K562 (cell line): Measurements from ENCODE around the gene COL21A1. TPM values are rescaled to one million over a fixed set of nuclear protein-coding genes. Genes with fewer than 3 reads are reported as not detected.

Source experiments
- ATAC-seq: fragments of 200-7000 bp; cut with Tn5 transposase; 3 replicates; pipeline ENCODE4 v1.9.1; 2020; ENCODE audit warnings: moderate library complexity
- BruUV-seq: library from RNA; stranded (reverse); fragments of 400-500 nt; replicated peaks from 2 replicates; lab custom pipeline; 2021; lab: Mats Ljungman, UMichigan
- CTCF ChIA-PET: fragments of 300-600 bp; formaldehyde crosslinking; extraction: SDS; loops from one replicate; lab custom pipeline; 2021; ENCODE audit warnings: low intra/inter-chr PET ratio; lab: Yijun Ruan, JAX
- POLR2A ChIA-PET: fragments of 300-600, 350-650 bp; sonication (Branson Sonifier 250); formaldehyde crosslinking; extraction: SDS; loops from one replicate; lab custom pipeline; 2021; ENCODE audit warnings: antibody characterized with exemption, inconsistent platforms; lab: Yijun Ruan, JAX
- DNase-seq, 4 experiments: peaks; one replicate each; pipeline versions ENCODE4 v3.0.0 to v3.0.0-alpha.2; 2011 to 2018; ENCODE audit warnings: low spot score in 3 of 4, mixed read lengths in 3 of 4; ENCODE audit errors: extremely low read depth in 1 of 4
- FAIRE-seq: peaks from 2 replicates; lab custom pipeline; 2011; peaks lifted over from hg19 to GRCh38; lab: Jason Lieb, UNC
- H2AFZ ChIP-seq: 2 replicates; pipeline ENCODE4 v1.6.0; 2011; ENCODE audit warnings: low read depth, low read length, control low read depth, inconsistent platforms
- H3K27ac ChIP-seq: fragments of 200-600 bp; 3 replicates; pipeline ENCODE4 v1.8.0; 2011; ENCODE audit warnings: low read depth, mild to moderate bottlenecking, control low read depth, inconsistent platforms, low read length, moderate library complexity, mixed read lengths; ENCODE audit errors: extremely low read depth
- H3K27me3 ChIP-seq, 2 experiments: fragments of 300-600 bp in 1 of 2; 2 replicates in 1 of 2; 3 replicates in 1 of 2; pipeline versions ENCODE4 v1.6.0 to v1.8.0; 2011; ENCODE audit warnings: inconsistent platforms in 2 of 2, low read length in 2 of 2, mild to moderate bottlenecking in 1 of 2, mixed read lengths in 1 of 2, moderate library complexity in 1 of 2; ENCODE audit not compliant: control insufficient read depth in 2 of 2, insufficient read depth in 2 of 2
- H3K36me3 ChIP-seq: fragments of 300-600 bp; 3 replicates; pipeline ENCODE4 v1.8.0; 2011; ENCODE audit warnings: mild to moderate bottlenecking, low read length, inconsistent platforms; ENCODE audit not compliant: control insufficient read depth, insufficient read depth
- H3K4me1 ChIP-seq, 2 experiments: fragments of 200-600 bp in 1 of 2; replicated peaks in 1 of 2; 2 replicates in 1 of 2; 3 replicates in 1 of 2; pipeline versions ENCODE4 v1.5.1 to v1.8.0; 2011; ENCODE audit warnings: inconsistent platforms in 2 of 2, low read length in 2 of 2, mild to moderate bottlenecking in 1 of 2, mixed read lengths in 1 of 2, moderate library complexity in 1 of 2; ENCODE audit not compliant: control insufficient read depth in 2 of 2, insufficient read depth in 2 of 2
- H3K4me2 ChIP-seq: 2 replicates; pipeline ENCODE4 v1.6.1; 2011; ENCODE audit warnings: low read length, control low read depth, inconsistent platforms, mixed read lengths; ENCODE audit not compliant: insufficient read depth
- H3K4me3 ChIP-seq: fragments of 200-600 bp; sonication (generic), shearing (Covaris generic); 2 replicates; pipeline ENCODE4 v1.5.1; 2016; ENCODE audit warnings: control low read depth, inconsistent platforms
- H3K79me2 ChIP-seq: fragments of 200-600 bp; 3 replicates; pipeline ENCODE4 v1.8.0; 2011; ENCODE audit warnings: low read length, inconsistent platforms; ENCODE audit not compliant: control insufficient read depth, insufficient read depth
- H3K9ac ChIP-seq, 2 experiments: 2 replicates each; pipeline versions ENCODE4 v1.6.0 to v1.6.1; 2011; ENCODE audit warnings: low read depth in 2 of 2, low read length in 2 of 2, control low read depth in 1 of 2, inconsistent platforms in 1 of 2, mild to moderate bottlenecking in 1 of 2, mixed read lengths in 1 of 2; ENCODE audit not compliant: insufficient read depth in 1 of 2
- H3K9me1 ChIP-seq: one replicate; pipeline ENCODE4 v1.6.0; 2011; ENCODE audit warnings: inconsistent platforms, mild to moderate bottlenecking, low read length, moderate library complexity; ENCODE audit not compliant: control insufficient read depth, insufficient read depth
- H3K9me3 ChIP-seq: replicated peaks from 2 replicates; pipeline ENCODE4 v1.5.1; 2011; ENCODE audit warnings: low read depth, low read length, inconsistent platforms; ENCODE audit not compliant: control insufficient read depth, insufficient read depth
- H4K20me1 ChIP-seq: replicated peaks from 2 replicates; pipeline ENCODE4 v1.6.1; 2011; ENCODE audit warnings: low read length, inconsistent platforms, mixed read lengths; ENCODE audit not compliant: control insufficient read depth, insufficient read depth
- BDP1 ChIP-seq: IDR thresholded peaks from 3 replicates; pipeline ENCODE4 v1.6.1; 2011; ENCODE audit not compliant: insufficient read length, insufficient read depth
- CUX1 ChIP-seq: fragments of 200-800 bp; sonication (Bioruptor generic); IDR thresholded peaks from 2 replicates; pipeline ENCODE4 v1.6.1; 2016; ENCODE audit warnings: missing genetic modification characterization, missing compliant biosample characterization
- FOXA1 ChIP-seq: fragments of 450-650 bp; IDR thresholded peaks from 2 replicates; pipeline ENCODE4 v1.6.1; 2016; ENCODE audit warnings: mild to moderate bottlenecking, borderline replicate concordance
- KLF13 ChIP-seq: fragments of 450-650 bp; IDR thresholded peaks from 2 replicates; pipeline ENCODE4 v1.6.1; 2016; ENCODE audit warnings: missing genetic modification characterization, low read depth, mild to moderate bottlenecking, missing compliant biosample characterization, moderate library complexity, borderline replicate concordance
- RFX7 ChIP-seq: fragments of 250-450 bp; sonication (Bioruptor Pico); IDR thresholded peaks from 2 replicates; pipeline ENCODE4 v1.5.1; 2021; ENCODE audit warnings: mild to moderate bottlenecking
- WGBS: fragments of 100-300 bp; shearing (Covaris generic); methylation state at CpG from one replicate; pipeline ENCODE4 v1.1.6; 2016; ENCODE audit warnings: low coverage, mixed read lengths; ENCODE audit not compliant: insufficient coverage; ENCODE audit errors: missing lambda C conversion rate; 5-methylcytosine and 5-hydroxymethylcytosine counted together
- in situ Hi-C: fragments of 300-500 bp; cut with MboI; formaldehyde crosslinking; loops from 4 replicates; pipeline ENCODE4 v1.15.0; 2018; ENCODE audit warnings: inconsistent platforms, mixed read lengths
- intact Hi-C: fragments of 100-400 bp; cut with micrococcal nuclease; formaldehyde crosslinking; loops from 2 replicates; pipeline ENCODE4 v1.14.2; 2022
- polyA plus RNA-seq, 8 experiments: library from polyadenylated mRNA; depleted of rRNA in 4 of 8; stranded (reverse) in 5 of 8; unstranded in 3 of 8; fragments of >200 nt; fragmentation: Nextera tagmentation in 2 of 8; fragmentation: Illumina TruSeq in 1 of 8; extraction: Ambion mirVana in 2 of 8; extraction: Trizol in 1 of 8; gene quantifications; 2 replicates each; pipeline versions ENCODE4 v1.2.1 to v1.2.3, GENCODE V29; 2011 to 2014; ENCODE audit warnings: inconsistent platforms in 1 of 8, missing spikeins in 1 of 8
- total RNA-seq, 7 experiments: library from RNA; depleted of rRNA in 6 of 7; stranded (reverse); fragments of >200 nt in 6 of 7; fragmentation: Illumina TruSeq in 2 of 7; extraction: Trizol in 2 of 7; gene quantifications; 2 replicates each; pipeline versions ENCODE4 v1.2.1 to v1.2.3, GENCODE V29; 2011 to 2021; ENCODE audit warnings: low replicate concordance in 1 of 7

Gene COL21A1
- total and polyA plus RNA-seq, 9 of the 15 experiments (the other 6 are each of a cell fraction or from before 2014, with no cell fraction given): 0.03 to 0.76 (median 0.25) TPM

GRCh38 chr6:56101141-56101553, 146.2 kb downstream of the COL21A1 start:
- Histone ChIP-seq H3K4me1 (no peaks in the 10 kb centered on the region), H3K79me2 (no peaks in the 10 kb centered on the region), H3K36me3 (no peaks in the 10 kb centered on the region), H3K27ac (no peak overlapping the region), H4K20me1 (no peaks in the 10 kb centered on the region), H3K9me1 (no peaks in the 10 kb centered on the region), H3K9me3 (no peaks in the 10 kb centered on the region), H2AFZ (no peak overlapping the region), H3K9ac (no peak overlapping the region), H3K4me2 (no peak overlapping the region), H3K4me3 (no peak overlapping the region), H3K27me3 (no peaks in the 10 kb centered on the region)
- ATAC-seq (no peak), FAIRE-seq (no peak), DNase-seq (no peak)
- ChIA-PET CTCF (no interaction called here), POLR2A (no interaction called here)
- intact Hi-C loops (no loop called here), in situ Hi-C loops (no loop called here)
- BruUV-seq: no TSS peak
- TF ChIP-seq BDP1: no peak
- TF ChIP-seq KLF13: no peak
- TF ChIP-seq RFX7 (CRISPR knock-in tag): no peak
- TF ChIP-seq FOXA1: no peak
- no peak for TF ChIP-seq CUX1 (CRISPR knock-in tag)
- 0% methylated on average over 4 of the region's 4 CpGs for WGBS
